Stimulated activated effector memory CD8-positive, alpha-beta T cell treated with anti-CD3 and anti-CD28 coated beads, Interleukin-12 subunit alpha, Interleukin-12 subunit beta, amount 100 ng/mL, for 72 hours (primary cell): ENCODE measurements around the gene DEK.

Experiments used
- ATAC-seq: fragments of 150-1000 bp; cut with Tn5 transposase; 2 replicates; pipeline ENCODE4 v1.10.0; 2021
- DNase-seq, 2 donors: peaks; one replicate each; pipeline ENCODE4 v3.0.0; 2021 to 2022; ENCODE audit warnings: low spot score in 2 of 2
- H3K27ac Mint-ChIP-seq: one replicate; pipeline ENCODE4 v1.8.0; 2022; ENCODE audit warnings: mild to moderate bottlenecking, mixed read lengths
- H3K36me3 Mint-ChIP-seq: one replicate; pipeline ENCODE4 v1.8.0; 2022; ENCODE audit warnings: mild to moderate bottlenecking, mixed read lengths
- H3K4me1 Mint-ChIP-seq: one replicate; pipeline ENCODE4 v1.8.0; 2022; ENCODE audit warnings: mixed read lengths
- H3K4me3 Mint-ChIP-seq: one replicate; pipeline ENCODE4 v1.8.0; 2022; ENCODE audit warnings: mild to moderate bottlenecking, mixed read lengths
- H3K9me3 Mint-ChIP-seq: one replicate; pipeline ENCODE4 v1.8.0; 2022; ENCODE audit warnings: mixed read lengths

Gene DEK

DNA sequence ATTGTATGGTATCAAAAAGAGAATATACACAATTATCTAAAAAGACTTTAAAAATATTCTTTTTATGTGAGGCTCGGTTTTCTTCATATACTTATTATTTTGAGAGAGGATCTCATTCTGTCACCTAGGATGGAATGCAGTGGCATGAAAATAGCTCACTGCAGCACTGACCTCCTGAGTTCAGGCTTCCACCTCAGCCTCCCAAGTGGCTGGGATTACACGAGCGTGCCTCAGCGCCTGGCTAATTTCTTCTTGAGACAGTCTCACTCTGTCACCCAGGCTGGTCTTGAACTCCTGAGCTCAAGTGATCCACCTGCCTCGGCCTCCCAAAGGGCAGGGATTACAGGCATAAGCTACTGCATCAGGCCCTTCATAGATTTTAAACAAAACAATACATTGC is 10.7 kb downstream of the DEK start:
- no peak for DNase-seq
- H3K4me3 Mint-ChIP-seq, result no peak overlapping the region
- peaks cover 100% of the 10 kb centered on the region for H3K36me3 Mint-ChIP-seq
- no peak for ATAC-seq
- H3K9me3 Mint-ChIP-seq, result no peaks in the 10 kb centered on the region
- H3K27ac Mint-ChIP-seq, result no peak overlapping the region
- peaks cover 9% of the 10 kb centered on the region for H3K4me1 Mint-ChIP-seq

DNA sequence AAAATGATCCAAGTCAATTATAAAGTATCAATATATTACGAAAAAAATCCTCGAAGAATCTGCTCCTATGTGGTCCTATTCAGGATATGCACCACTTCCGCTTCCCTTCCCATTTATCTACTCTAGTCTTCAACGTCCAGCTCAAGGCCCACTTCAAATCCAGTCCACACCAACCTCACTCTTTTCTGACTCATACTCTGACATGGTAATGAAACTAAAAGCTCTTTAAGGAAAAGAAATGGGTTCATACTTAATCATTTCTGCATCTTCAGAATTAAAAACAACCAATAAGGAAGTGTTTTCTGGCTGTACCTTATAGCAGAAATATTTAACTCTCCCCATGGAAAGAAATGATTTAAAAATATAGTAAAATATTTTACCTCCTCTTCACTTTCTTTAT is 15.1 kb downstream of the DEK start:
- peaks cover 100% of the 10 kb centered on the region for H3K36me3 Mint-ChIP-seq
- no peak overlapping the region for H3K27ac Mint-ChIP-seq
- no peaks in the 10 kb centered on the region for H3K9me3 Mint-ChIP-seq
- H3K4me1 Mint-ChIP-seq, result peaks cover 13% of the 10 kb centered on the region
- DNase-seq, result no peak
- H3K4me3 Mint-ChIP-seq, result no peak overlapping the region
- ATAC-seq, result no peak

GRCh38 chr6:18248698-18249097 is 15.6 kb downstream of the DEK start:
- no peak overlapping the region for H3K4me3 Mint-ChIP-seq
- H3K27ac Mint-ChIP-seq, result no peak overlapping the region
- ATAC-seq (no peak), DNase-seq (no peak)
- peaks cover 100% of the 10 kb centered on the region for H3K36me3 Mint-ChIP-seq
- peaks cover 13% of the 10 kb centered on the region for H3K4me1 Mint-ChIP-seq
- H3K9me3 Mint-ChIP-seq, result no peaks in the 10 kb centered on the region

- ATAC-seq (no peak), DNase-seq (no peak)
- Mint-ChIP-seq H3K36me3 (peaks cover 100% of the 10 kb centered on the region), H3K4me3 (no peak overlapping the region), H3K27ac (no peak overlapping the region), H3K4me1 (peaks cover 28% of the 10 kb centered on the region), H3K9me3 (no peaks in the 10 kb centered on the region)
Observed at GRCh38 chr6:18247002-18247401, 17.3 kb downstream of the DEK start.

- DNase-seq, result no peak
- no peak for ATAC-seq
- H3K36me3 Mint-ChIP-seq, result peaks cover 100% of the 10 kb centered on the region
- H3K27ac Mint-ChIP-seq, result peak overlapping the region; percentile 46
- H3K4me3 Mint-ChIP-seq, result no peak overlapping the region
- H3K4me1 Mint-ChIP-seq, result peaks cover 30% of the 10 kb centered on the region
- H3K9me3 Mint-ChIP-seq, result no peaks in the 10 kb centered on the region
Observed at GRCh38 chr6:18246205-18246604, 18.1 kb downstream of the DEK start.

DNA sequence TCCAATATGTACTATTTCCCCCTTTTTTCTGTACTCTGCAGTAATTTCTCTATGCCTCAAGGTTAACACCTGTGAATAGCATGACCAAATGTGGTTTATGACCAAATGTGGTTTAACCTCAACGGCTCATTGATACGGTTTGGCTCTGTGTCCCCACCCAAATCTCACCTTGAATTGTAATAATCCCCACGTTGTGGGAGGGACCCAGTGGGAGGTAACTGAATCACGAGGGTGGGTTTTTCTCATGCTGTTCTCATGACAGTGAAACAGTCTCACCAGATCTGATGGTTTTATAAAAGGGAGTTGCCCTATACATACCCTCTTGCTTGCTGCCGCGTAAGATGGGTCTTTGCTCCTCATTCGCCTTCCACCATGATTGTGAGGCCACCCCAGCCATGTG is 18.7 kb downstream of the DEK start:
- H3K4me3 Mint-ChIP-seq, result no peak overlapping the region
- H3K36me3 Mint-ChIP-seq, result peaks cover 100% of the 10 kb centered on the region

DNA sequence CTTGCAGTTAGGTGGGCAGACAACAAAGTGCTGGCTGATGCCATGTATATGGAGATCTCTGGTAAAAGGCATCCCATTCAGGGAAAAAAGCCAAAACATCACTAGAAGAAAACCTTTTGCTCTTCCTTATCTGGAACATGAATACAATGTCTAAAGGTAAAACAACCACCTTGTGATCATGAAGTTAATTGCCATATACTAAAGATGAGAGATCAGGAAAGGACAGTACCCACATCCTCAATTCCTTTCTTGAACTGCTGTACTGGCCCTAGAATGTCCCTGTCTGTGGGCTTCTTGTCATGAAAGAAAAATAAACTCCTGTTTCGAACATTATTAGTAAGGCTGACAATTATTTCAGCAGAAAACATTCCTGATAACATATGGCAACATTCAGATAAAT is 19.3 kb downstream of the DEK start:
- no peak overlapping the region for H3K4me3 Mint-ChIP-seq
- H3K36me3 Mint-ChIP-seq, result peaks cover 99% of the 10 kb centered on the region
- ATAC-seq (no peak), DNase-seq (no peak)
- H3K27ac Mint-ChIP-seq, result no peak overlapping the region
- H3K4me1 Mint-ChIP-seq, result peaks cover 30% of the 10 kb centered on the region
- H3K9me3 Mint-ChIP-seq, result no peaks in the 10 kb centered on the region

More for the DNA sequence above, 18.7 kb downstream of the DEK start:
- ATAC-seq (peak; percentile 87), DNase-seq (peak; percentile 5 to 63)
- Mint-ChIP-seq H3K4me1 (peaks cover 30% of the 10 kb centered on the region), H3K27ac (peak overlapping the region; percentile 46), H3K9me3 (no peaks in the 10 kb centered on the region)

GRCh38 chr6:18244251-18244650 is 20.1 kb downstream of the DEK start:
- DNase-seq, result no peak
- no peaks in the 10 kb centered on the region for H3K9me3 Mint-ChIP-seq
- no peak overlapping the region for H3K4me3 Mint-ChIP-seq
- no peak overlapping the region for H3K27ac Mint-ChIP-seq
- peaks cover 30% of the 10 kb centered on the region for H3K4me1 Mint-ChIP-seq
- peaks cover 96% of the 10 kb centered on the region for H3K36me3 Mint-ChIP-seq
- no peak for ATAC-seq

GRCh38 chr6:18243302-18243893 is 20.9 kb downstream of the DEK start:
- DNase-seq (no peak), ATAC-seq (peak; percentile 78)
- peaks cover 30% of the 10 kb centered on the region for H3K4me1 Mint-ChIP-seq
- no peak overlapping the region for H3K27ac Mint-ChIP-seq
- H3K36me3 Mint-ChIP-seq, result peaks cover 96% of the 10 kb centered on the region
- no peaks in the 10 kb centered on the region for H3K9me3 Mint-ChIP-seq
- H3K4me3 Mint-ChIP-seq, result no peak overlapping the region

- no peaks in the 10 kb centered on the region for H3K9me3 Mint-ChIP-seq
- ATAC-seq (no peak), DNase-seq (no peak)
- H3K4me3 Mint-ChIP-seq, result no peak overlapping the region
- peaks cover 30% of the 10 kb centered on the region for H3K4me1 Mint-ChIP-seq
- H3K27ac Mint-ChIP-seq, result no peak overlapping the region
- H3K36me3 Mint-ChIP-seq, result peaks cover 96% of the 10 kb centered on the region
Observed at GRCh38 chr6:18242062-18242851, 22.1 kb downstream of the DEK start.

GRCh38 chr6:18241208-18242038 is 22.9 kb downstream of the DEK start:
- H3K27ac Mint-ChIP-seq, result no peak overlapping the region
- DNase-seq, result no peak
- H3K36me3 Mint-ChIP-seq, result peaks cover 96% of the 10 kb centered on the region
- no peak for ATAC-seq
- no peaks in the 10 kb centered on the region for H3K9me3 Mint-ChIP-seq
- H3K4me3 Mint-ChIP-seq, result no peak overlapping the region
- H3K4me1 Mint-ChIP-seq, result peaks cover 30% of the 10 kb centered on the region

- H3K36me3 Mint-ChIP-seq, result peaks cover 96% of the 10 kb centered on the region
- peaks cover 21% of the 10 kb centered on the region for H3K4me1 Mint-ChIP-seq
- no peak for DNase-seq
- no peaks in the 10 kb centered on the region for H3K9me3 Mint-ChIP-seq
- no peak overlapping the region for H3K27ac Mint-ChIP-seq
- ATAC-seq, result no peak
- H3K4me3 Mint-ChIP-seq, result no peak overlapping the region
Observed at GRCh38 chr6:18240230-18240629, 24.1 kb downstream of the DEK start.

- no peak overlapping the region for H3K27ac Mint-ChIP-seq
- H3K9me3 Mint-ChIP-seq, result peaks cover 14% of the 10 kb centered on the region
- ATAC-seq (no peak), DNase-seq (no peak)
- peaks cover 96% of the 10 kb centered on the region for H3K36me3 Mint-ChIP-seq
- peaks cover 9% of the 10 kb centered on the region for H3K4me1 Mint-ChIP-seq
- H3K4me3 Mint-ChIP-seq, result no peak overlapping the region
Observed at GRCh38 chr6:18237167-18237566, 27.2 kb downstream of the DEK start.

DNA sequence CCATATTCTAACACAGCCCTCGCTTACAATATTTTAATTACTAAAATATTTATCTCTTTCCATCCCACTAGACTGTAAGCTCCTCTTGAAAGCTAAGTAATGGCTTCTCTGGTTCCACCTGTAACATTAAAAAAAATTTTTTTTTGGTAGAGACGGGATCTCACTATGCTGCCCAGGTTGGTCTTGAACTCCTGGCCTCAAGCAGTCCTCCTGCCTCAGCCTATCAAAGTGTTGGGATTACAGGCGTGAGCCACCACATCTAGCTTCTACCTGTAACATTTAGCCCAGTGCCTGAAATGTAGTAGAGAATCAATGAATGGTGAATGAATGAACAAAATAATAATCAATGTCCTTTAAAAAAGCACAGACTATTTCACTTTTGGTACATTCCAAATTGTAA is 28.8 kb downstream of the DEK start:
- no peak overlapping the region for H3K27ac Mint-ChIP-seq
- peaks cover 96% of the 10 kb centered on the region for H3K36me3 Mint-ChIP-seq
- peaks cover 14% of the 10 kb centered on the region for H3K9me3 Mint-ChIP-seq
- H3K4me1 Mint-ChIP-seq, result peaks cover 15% of the 10 kb centered on the region
- ATAC-seq (no peak), DNase-seq (no peak)
- no peak overlapping the region for H3K4me3 Mint-ChIP-seq

DNA sequence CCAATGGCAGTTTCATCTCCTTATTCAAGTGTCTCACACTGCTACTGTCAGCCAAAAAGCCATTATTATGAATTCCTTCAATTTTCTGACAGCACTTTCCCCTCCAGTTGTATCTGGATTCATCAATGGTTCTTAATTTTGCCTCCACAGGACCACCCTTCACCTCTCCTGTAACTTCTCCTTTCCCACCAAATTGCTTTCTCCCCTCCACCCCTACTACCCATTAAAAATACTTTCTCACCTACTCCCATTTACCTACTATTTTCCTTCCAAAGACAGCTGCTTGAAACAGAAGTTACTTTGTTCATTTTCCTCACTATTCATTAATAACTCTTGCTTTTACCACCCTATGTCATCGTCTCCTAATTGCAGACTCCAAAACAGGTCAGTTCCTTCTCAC is 29.8 kb downstream of the DEK start:
- Mint-ChIP-seq H3K9me3 (peaks cover 14% of the 10 kb centered on the region), H3K4me3 (no peak overlapping the region), H3K27ac (peak overlapping the region; percentile 36), H3K4me1 (peaks cover 20% of the 10 kb centered on the region), H3K36me3 (peaks cover 98% of the 10 kb centered on the region)
- ATAC-seq (no peak), DNase-seq (no peak)
